ENCODE results near the gene STK11.

Gene STK11

DNA sequence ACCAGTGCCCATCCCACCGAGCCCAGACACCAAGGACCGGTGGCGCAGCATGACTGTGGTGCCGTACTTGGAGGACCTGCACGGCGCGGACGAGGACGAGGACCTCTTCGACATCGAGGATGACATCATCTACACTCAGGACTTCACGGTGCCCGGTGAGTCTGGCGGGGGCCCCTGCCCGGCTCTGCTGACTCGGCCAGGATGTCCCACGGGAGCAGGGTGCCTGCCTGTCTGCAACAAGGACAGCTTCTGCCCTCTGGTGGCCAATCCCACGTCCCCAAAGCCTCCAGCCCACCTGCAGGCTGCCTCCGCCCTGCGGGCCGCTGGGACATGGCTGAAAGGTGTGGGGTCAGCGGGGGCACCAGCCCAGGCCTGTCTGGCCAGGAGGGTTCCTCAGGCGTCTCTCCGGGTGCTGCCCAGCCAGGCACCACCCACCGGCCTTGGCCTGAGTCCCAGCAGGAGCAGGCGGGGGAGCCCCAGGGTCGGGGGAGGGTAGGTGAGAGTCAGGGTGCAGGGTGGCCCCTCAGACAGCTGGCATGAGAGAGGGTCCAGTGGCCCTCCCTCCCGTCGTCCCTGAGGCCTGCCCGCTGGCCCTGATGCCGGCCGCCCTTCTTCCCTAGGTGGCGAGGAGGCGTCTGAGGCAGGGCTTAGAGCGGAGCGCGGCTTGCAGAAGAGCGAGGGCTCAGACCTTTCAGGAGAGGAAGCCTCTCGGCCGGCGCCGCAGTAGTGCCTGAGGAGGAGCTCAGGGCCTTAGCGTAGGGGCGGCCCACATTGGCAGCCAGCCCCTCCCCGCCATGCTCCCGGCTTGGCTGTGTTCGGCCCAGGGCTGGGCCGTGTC, 17.7 kb downstream of the STK11 start:
- no peak overlapping the region for H3K4me3 ChIP-seq (ENCODE audit: low read depth, low read length)
- peak; percentile 43 for TF ChIP-seq CTCF (IDR thresholded peaks at IDR 0.05; ENCODE audit: low read depth, low read length, missing control alignments)
- DNase-seq (ENCODE audit: low read depth), result no peak
- in situ Hi-C loops (cut with HindIII; ENCODE audit: low sequenced_read_pairs), result no loop called here

GRCh38 chr19:1224047-1224825, 18.7 kb downstream of the STK11 start:
- DNase-seq (ENCODE audit: low read depth), result no peak
- no peak for TF ChIP-seq CTCF (IDR thresholded peaks at IDR 0.05; ENCODE audit: low read depth, low read length, missing control alignments)
- H3K4me3 ChIP-seq (ENCODE audit: low read depth, low read length), result no peak overlapping the region
- in situ Hi-C loops (cut with HindIII; ENCODE audit: low sequenced_read_pairs), result no loop called here

DNA sequence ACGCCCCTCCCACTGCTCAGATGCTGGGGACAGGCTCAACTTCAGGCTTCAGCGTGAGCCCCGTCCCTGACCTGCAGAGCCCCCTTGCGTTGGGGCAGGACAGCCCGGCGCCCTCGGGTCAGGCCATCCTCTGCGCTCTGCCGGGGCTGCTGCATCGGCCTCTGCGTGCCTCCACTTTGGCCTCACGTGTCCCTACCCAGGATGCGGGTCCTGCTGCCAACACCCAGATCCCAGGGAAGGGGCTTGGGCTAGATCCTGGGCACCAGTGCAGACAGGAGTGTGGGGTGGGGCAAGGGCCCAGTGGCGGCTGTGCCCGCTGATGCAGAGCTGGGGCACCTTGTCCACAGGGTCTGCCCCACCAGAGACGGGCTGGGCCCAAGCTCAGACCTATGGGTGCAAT, 19.3 kb downstream of the STK11 start:
- in situ Hi-C loops (cut with HindIII; ENCODE audit: low sequenced_read_pairs), result no loop called here
- TF ChIP-seq CTCF (IDR thresholded peaks at IDR 0.05; ENCODE audit: low read depth, low read length, missing control alignments), result no peak
- no peak overlapping the region for H3K4me3 ChIP-seq (ENCODE audit: low read depth, low read length)
- no peak for DNase-seq (ENCODE audit: low read depth)

DNA sequence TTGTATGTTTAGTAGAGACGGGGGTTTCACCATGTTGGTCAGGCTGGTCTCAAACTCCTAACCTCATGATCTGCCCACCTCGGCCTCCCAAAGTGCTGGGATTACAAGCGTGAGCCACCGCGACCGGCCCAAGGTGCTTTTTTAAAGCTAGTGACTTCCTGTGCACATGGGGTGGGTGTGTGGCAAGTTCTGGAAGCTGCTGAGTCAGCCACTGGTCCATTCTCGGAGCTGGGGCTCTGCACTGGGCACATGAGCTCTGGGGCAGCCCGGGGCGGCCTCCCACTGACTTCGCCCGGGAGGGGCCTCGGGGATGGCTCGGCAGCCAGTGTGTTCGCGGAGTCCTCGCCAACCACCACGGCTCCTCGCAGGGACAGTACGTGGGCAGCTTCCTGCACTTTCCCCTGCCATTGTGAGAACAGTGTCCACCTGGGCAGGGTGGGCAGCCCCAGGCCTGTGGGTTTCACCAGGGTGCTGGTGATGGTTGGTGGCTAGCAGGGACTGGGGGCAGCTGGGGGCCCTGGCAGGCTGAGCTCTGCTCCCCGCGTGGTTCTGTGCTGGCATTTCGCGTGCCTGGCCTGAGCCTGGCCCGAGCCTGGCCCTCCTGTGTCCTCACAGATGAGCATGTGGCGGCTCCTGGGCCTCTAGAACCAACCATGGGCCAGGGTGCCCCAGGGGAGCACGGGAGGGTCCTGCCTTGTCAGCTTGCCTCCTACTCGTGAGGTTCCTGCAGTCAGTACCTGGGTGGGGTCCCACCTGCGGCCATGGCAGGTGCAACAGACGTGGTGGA, 20.1 kb downstream of the STK11 start:
- no peak overlapping the region for H3K4me3 ChIP-seq (ENCODE audit: low read depth, low read length)
- no peak for TF ChIP-seq CTCF (IDR thresholded peaks at IDR 0.05; ENCODE audit: low read depth, low read length, missing control alignments)
- DNase-seq (ENCODE audit: low read depth), result no peak
- in situ Hi-C loops (cut with HindIII; ENCODE audit: low sequenced_read_pairs), result no loop called here

DNA sequence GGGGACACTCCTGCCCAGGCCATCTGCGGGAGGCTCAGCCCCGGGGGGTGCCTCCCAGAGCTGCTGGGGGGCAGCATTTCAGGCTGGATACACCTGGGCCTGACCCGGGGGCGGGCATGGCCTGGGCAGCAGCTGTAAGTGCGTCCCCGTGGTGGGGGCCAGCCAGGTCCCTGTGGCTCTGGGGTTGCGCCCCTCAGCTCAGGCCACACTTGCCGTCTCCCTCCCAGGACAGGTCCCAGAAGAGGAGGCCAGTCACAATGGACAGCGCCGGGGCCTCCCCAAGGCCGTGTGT, 20.6 kb downstream of the STK11 start:
- in situ Hi-C loops (cut with HindIII; ENCODE audit: low sequenced_read_pairs), result no loop called here
- TF ChIP-seq CTCF (IDR thresholded peaks at IDR 0.05; ENCODE audit: low read depth, low read length, missing control alignments), result no peak
- H3K4me3 ChIP-seq (ENCODE audit: low read depth, low read length), result no peak overlapping the region
- no peak for DNase-seq (ENCODE audit: low read depth)

DNA sequence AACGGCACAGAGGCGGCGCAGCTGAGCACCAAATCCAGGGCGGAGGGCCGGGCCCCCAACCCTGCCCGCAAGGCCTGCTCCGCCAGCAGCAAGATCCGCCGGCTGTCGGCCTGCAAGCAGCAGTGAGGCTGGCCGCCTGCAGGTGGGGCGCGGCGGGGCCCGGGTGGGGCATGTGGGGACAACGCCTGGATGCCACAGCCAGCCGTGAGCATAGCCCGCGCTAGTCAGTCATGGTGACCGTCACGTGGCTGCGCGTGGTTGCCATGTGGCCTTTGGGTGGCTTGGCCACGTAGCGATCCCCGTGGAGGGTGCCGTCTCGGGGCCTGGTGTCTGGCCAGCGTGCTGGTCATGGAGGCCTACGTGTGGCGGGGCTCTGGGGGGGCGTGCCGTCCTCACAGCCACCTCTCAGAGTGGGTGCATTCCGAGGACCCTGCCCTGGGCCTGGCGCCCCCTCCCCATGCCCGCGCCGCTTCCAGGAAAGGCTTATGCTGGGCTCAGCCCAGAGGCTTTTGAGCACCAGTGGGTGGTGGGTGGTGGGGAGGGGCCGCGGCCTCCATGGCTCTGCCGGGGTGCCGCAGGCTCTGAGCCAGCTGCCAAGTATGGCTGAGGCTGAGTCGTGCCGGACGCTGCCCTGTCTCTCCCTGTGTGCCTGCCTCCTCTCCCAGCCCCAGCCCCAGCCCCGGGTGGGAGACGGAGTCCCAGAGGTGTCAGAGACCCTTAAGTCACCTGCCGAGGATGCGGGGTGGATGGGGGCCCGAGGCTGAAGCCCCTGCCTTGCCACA, 21.1 kb downstream of the STK11 start:
- in situ Hi-C loops (cut with HindIII; ENCODE audit: low sequenced_read_pairs), result no loop called here
- H3K4me3 ChIP-seq (ENCODE audit: low read depth, low read length), result no peak overlapping the region
- no peak for TF ChIP-seq CTCF (IDR thresholded peaks at IDR 0.05; ENCODE audit: low read depth, low read length, missing control alignments)
- DNase-seq (ENCODE audit: low read depth), result no peak
